H1 (cell line): ENCODE measurements around the gene EGFR. TPM values are rescaled to one million over a fixed set of nuclear protein-coding genes. Genes with fewer than 3 reads are reported as not detected.

ENCODE experiments used
- CTBP2 ChIP-seq: IDR thresholded peaks from 2 replicates; pipeline ENCODE4 v1.7.0; 2011; ENCODE audit warnings: borderline replicate concordance, mild to moderate bottlenecking, moderate library complexity, mixed read lengths, low read length; ENCODE audit not compliant: insufficient read depth, insufficient read length
- PHF8 ChIP-seq: fragments of 200-600 bp; sonication (generic); conservative IDR thresholded peaks from 2 replicates; pipeline ENCODE4 v1.7.1; 2012; ENCODE audit warnings: low read depth, mild to moderate bottlenecking, inconsistent platforms, low read length, moderate library complexity
- RAD21 ChIP-seq, 2 experiments: IDR thresholded peaks in 1 of 2; conservative IDR thresholded peaks in 1 of 2; 2 replicates each; pipeline ENCODE4 v1.6.1; 2011; ENCODE audit warnings: low read depth in 2 of 2, low read length in 2 of 2, improper control_type of control experiment in 1 of 2, inconsistent platforms in 1 of 2, mild to moderate bottlenecking in 1 of 2, moderate library complexity in 1 of 2
- SIRT6 ChIP-seq: IDR thresholded peaks from one replicate; pipeline ENCODE4 v1.7.1; 2012; ENCODE audit warnings: low read length, inconsistent platforms
- polyA plus RNA-seq, 7 experiments: library from polyadenylated mRNA; depleted of rRNA in 3 of 7; stranded (reverse) in 5 of 7; unstranded in 2 of 7; fragments of >200 nt in 5 of 7; fragments of 200-250 nt in 2 of 7; gene quantifications; 1 replicate in 5 of 7; 2 replicates in 1 of 7; 4 replicates in 1 of 7; pipeline versions ENCODE4 v1.2.1 to v1.2.3, GENCODE V29; 2011 to 2013; ENCODE audit warnings: missing spikeins in 2 of 7, mixed read lengths in 2 of 7
- total RNA-seq: library from RNA; stranded (reverse); fragmentation: NEBNext Ultra II Directional; extraction: Animal tissue kit (Norgen Biotek cat#: 25700); gene quantifications from 2 replicates; pipeline ENCODE4 v1.2.1, GENCODE V29; 2021

The EGFR gene
- total and polyA plus RNA-seq, 2 of the 8 experiments (the other 6 are each of a cell fraction or from before 2014, with no cell fraction given): 1.9 to 5.8 TPM

- peak in 1 of 2 experiments; percentile 8; a peak in 1 of 4 replicates for TF ChIP-seq RAD21 (IDR thresholded peaks at IDR 0.05 in 1 of 2, conservative IDR thresholded peaks at IDR 0.05 in 1 of 2; ENCODE audit: low read depth in 2 of 2, low read length in 2 of 2)
- TF ChIP-seq PHF8: no peak
- no peak for TF ChIP-seq CTBP2
- TF ChIP-seq SIRT6: no peak
- TF ChIP-seq, all 59 proteins: peak for 3
Measured at GRCh38 chr7:55078465-55079372, 59.9 kb downstream of the EGFR start (continued).
